Endometrial microvascular endothelial cells (primary cell): Measurements from ENCODE around the gene CADM1. TPM values are rescaled to one million over a fixed set of nuclear protein-coding genes. Genes with fewer than 3 reads are reported as not detected.

Experiments used
- in situ Hi-C: cut with HindIII; loops from 2 replicates; pipeline ENCODE4 v1.10.0; 2017; ENCODE audit warnings: low sequenced_read_pairs, low pct_unique_long_range_greater_than_20kb; ENCODE audit errors: inconsistent ontology term
- total RNA-seq: library from RNA; depleted of rRNA; stranded (reverse); fragments of >200 nt; gene quantifications from one replicate; pipeline ENCODE4 v1.2.3, GENCODE V29; 2015; ENCODE audit errors: inconsistent ontology term

Gene CADM1
- total RNA-seq, 1 donor from 2014 or later: not detected

DNA sequence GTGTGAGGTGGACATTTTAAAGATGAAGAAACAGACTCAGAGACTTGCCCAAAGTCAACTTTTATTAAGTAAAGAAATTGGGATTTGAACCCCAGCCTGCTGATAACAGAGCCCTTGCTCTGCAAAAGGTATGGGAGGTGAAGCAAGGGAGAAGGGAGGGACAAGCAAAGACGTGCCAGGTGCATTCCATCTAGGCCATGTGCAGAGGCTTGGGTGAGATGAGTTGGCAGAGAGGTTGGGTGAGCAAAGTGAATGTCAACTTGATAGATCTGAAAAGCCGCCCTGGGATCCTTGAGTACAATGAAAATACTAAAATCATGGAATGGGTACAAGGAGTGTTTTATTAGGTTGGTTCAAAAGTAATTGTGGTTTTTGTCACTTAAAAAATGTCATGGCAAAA is 341.3 kb downstream of the CADM1 start:
- in situ Hi-C loops: no loop called here

- in situ Hi-C loops: no loop called here
Observed at GRCh38 chr11:115161876-115162275, 342.3 kb downstream of the CADM1 start.

DNA sequence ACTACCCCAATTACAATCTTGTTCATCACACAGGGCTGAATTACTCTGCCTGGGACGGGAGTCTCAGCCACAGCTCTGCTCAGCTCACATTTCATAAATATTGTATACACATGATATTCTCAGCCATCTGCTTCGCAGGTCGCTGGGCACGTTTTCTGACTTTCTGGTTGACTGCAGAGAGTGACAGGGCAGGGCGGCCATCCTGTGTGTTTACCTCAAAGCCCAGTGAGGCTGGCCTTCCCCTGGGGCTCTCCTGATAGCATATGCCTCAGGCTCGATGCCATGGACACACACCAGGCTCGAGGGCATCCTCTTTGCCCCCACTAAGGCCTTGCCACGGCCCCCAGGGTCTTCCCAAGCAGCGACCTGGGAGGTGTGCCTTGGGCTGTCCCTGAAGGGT is 345.0 kb downstream of the CADM1 start:
- in situ Hi-C loops: no loop called here

GRCh38 chr11:115158053-115158452 is 346.2 kb downstream of the CADM1 start:
- in situ Hi-C loops: no loop called here

DNA sequence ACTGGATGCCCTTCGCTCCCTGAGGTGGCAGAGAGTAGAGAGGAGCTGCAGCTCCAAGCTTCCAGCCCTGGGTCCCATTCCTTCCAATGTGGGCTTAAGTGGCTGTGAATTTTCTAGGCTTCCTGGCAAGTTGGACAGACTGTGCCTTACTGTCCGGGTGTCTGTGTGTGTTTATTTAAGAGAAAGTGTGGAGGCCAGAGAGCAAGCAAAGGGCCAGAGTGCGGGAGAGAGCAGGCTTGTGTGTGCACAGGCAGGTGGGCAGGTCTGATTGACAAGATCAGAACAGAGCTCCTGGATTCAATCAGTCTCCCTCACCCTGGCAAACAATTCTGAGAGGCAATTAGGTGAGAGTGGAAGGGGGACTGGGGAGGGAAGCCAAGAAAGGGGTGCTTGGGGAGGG is 347.0 kb downstream of the CADM1 start:
- in situ Hi-C loops: no loop called here

GRCh38 chr11:115155978-115156377 is 348.2 kb downstream of the CADM1 start:
- in situ Hi-C loops: no loop called here

- in situ Hi-C loops: no loop called here
Observed at GRCh38 chr11:115155320-115155719, 348.9 kb downstream of the CADM1 start.

DNA sequence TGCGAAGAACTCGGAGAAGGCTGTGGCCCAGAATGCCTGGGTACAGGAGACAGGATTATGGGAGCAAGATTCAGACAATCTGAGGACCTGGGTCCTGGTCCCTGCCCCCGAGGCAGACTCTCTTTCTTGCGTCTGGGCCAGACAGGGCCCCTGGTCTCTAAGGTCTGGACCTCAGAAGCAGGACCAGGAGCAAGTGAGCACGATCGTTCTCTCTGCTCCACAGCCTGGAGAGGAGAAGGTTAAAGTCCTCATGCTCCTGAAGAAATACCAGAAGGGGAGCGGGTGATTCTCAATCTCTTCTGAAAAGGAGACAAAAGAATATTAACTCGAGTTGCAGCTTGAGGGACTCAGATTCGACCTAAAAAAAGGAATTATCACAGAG is 349.9 kb downstream of the CADM1 start:
- in situ Hi-C loops: no loop called here

- in situ Hi-C loops: no loop called here
Observed at GRCh38 chr11:115153731-115154354, 350.4 kb downstream of the CADM1 start.

GRCh38 chr11:115153135-115153534 is 351.1 kb downstream of the CADM1 start:
- in situ Hi-C loops: no loop called here

- in situ Hi-C loops: no loop called here
Observed at GRCh38 chr11:115151010-115151409, 353.2 kb downstream of the CADM1 start.

GRCh38 chr11:115148691-115149090 is 355.5 kb downstream of the CADM1 start:
- in situ Hi-C loops: no loop called here

DNA sequence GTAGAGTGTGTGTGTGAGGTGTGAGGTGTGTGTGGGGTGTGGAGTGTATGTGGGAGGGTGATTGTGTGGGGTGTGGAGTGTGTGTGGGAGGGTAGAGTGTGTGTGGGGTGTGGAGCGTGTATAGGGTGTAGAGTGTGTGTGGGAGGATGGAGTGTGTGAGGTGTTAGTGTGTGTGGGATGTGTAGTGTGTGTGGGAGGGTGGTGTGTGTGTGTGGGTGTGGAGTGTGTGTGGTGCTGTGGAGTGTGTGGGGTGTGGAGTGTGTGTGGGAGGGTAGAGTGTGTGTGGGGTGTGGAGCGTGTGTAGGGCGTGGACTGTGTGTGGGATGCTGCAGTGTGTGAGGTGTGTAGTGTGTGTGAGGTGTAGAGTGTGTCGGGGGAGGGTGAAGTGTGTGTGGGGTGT is 356.1 kb downstream of the CADM1 start:
- in situ Hi-C loops: no loop called here

DNA sequence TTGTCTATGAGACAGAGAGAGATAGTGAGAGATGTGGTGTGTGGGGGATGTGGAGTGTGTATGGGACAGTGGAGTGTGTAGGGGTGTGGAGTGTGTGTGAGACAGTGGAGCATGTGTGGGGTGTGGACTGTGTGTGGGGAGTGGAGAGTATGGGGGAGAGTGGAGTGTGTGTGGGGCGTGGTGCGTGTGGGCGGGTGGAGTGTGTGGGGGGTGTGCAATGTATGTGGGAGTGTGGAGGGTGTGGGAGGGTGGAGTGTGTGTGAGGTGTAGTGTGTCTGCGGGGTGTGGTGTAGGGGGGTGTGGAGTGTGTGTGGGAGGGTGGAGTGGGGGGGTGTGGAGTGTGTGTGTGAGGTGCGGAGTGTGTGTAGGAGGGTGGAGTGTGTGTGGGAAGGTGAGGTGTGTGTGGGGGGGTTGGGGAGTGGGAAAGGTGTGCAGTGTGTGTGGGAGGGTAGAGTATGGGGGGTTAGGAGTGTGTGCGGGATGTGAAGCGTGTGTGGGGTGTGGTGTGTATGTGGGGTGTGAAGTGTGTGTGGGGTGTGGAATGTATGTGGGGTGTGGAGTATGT is 356.9 kb downstream of the CADM1 start:
- in situ Hi-C loops: no loop called here

- in situ Hi-C loops: no loop called here
Observed at GRCh38 chr11:115146425-115146824, 357.8 kb downstream of the CADM1 start.

GRCh38 chr11:115145324-115145723 is 358.9 kb downstream of the CADM1 start:
- in situ Hi-C loops: no loop called here

DNA sequence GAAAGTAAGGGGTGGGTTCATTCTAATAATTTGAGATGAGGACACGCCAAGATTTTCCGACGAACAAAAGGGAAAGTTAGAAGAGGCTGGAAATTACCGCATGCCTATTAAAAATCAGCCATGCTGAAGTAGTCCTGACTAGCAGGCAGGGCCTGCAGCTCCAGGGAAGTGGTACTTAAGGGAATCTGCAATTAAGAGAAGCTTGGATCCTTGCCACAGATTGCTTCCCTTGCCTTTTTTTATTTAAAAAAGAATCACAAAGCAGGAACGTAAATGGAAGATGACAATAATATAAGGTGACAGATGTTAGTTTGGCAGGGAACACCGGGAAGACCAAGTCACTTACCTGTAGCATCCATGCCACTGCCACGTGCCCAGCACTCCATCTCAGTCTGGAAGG is 359.3 kb downstream of the CADM1 start:
- in situ Hi-C loops: no loop called here

DNA sequence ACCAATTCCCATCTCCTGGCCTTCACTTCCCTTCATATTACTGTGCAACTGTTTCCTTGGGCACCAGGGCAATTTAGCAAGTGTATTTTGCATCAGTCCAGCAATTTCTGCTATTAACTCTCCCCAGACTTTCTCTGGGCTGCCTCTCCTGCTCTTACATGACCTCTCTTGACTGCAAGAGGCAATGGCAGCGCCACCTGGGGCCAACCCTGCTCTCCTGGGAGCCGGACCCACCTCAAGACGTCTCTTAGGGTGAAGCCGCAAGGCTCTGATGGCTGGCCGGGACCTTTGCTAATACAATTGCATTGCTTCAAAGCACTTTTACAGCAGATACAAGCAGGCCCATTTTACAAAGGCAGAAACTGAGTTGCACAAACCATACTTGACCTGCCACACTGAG is 360.2 kb downstream of the CADM1 start:
- in situ Hi-C loops: no loop called here

DNA sequence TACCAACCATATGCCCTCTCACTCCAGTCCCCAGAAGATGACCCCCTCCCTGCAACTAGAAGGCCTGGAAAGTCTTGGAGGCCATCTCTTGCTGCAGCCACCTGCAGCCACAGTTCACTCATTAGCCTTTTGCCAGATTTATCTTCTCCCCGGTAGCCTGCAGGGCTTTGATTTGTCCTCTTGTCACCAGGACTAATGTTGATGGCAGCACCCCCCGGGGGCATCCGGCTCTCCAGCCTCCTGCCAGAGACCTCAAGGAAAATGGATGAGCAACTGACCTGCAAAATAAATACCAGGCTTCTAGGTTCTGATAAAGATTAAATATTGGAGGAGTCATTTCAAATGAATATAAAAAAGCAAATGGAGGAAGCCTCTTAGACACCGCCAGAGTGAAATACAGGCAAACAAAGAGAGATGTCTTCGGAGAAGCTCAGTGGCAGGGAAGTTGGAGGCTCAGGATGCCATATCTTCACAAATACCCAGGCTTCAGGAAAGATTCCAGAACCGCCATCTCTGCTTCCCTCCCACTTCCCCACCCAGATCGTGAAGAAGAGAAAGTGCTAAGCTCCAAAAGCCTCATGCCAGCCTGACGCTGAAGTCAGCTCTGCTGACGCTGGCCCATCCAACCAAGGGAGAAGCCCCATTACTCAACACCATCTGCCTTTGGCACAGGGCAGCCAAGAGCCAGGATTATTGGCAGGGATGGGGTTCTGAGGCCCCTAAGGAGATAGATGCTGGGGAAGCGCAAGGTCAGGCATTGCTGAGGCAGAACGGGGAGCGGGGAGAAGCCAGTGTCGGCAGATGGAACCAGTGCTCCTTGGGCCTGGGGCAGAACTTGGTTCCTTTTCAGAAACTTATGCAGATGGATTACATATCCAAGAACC is 362.7 kb downstream of the CADM1 start:
- in situ Hi-C loops: no loop called here

DNA sequence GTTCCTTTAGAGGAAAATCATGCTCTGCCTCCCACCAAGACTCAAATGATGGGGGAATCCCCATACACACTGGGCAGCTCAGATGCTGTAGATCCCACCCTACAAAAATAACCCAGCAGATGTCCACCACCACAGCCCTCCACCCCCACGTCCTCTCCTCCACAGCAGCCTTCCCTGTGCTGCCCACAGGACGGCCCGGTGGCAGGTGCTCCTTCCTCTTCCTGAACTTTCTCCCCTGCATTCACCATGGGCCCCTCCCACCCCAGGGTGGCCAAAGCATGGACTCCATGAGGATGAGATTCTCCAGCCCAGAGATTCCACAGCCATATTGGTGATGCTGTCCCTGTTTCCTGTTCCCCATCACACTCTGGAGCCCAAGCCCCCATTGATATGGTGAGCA is 368.3 kb downstream of the CADM1 start:
- in situ Hi-C loops: no loop called here
